Fibroblast of the aortic adventitia (primary cell): ENCODE results near the gene HBS1L. TPM values are rescaled to one million over a fixed set of nuclear protein-coding genes. Genes with fewer than 3 reads are reported as not detected.

Source experiments
- DNase-seq: peaks from one replicate; pipeline ENCODE4 v3.0.0-alpha.2; 2010; ENCODE audit warnings: low read depth
- H3K4me3 ChIP-seq: 2 replicates; pipeline ENCODE4 v1.5.1; 2011; ENCODE audit warnings: low read depth, mild to moderate bottlenecking, control low read depth, low read length, moderate library complexity
- total RNA-seq: library from RNA; depleted of rRNA; stranded (reverse); fragments of >200 nt; gene quantifications from 2 replicates; pipeline ENCODE4 v1.2.3, GENCODE V29; 2012; ENCODE audit warnings: low replicate concordance
- TF ChIP-seq, protein P1 (sequence below): IDR thresholded peaks from 2 replicates; pipeline ENCODE4 v1.5.1; 2011; ENCODE audit warnings: mild to moderate bottlenecking, low read length, control low read depth, inconsistent platforms; ENCODE audit not compliant: insufficient read depth

The HBS1L gene
- total RNA-seq, 1 donor: 141 TPM

GRCh38 chr6:135018941-135019340, 35.7 kb downstream of the HBS1L start:
- DNase-seq: no peak
- no peak overlapping the region for H3K4me3 ChIP-seq
- TF ChIP-seq, protein P1, sequence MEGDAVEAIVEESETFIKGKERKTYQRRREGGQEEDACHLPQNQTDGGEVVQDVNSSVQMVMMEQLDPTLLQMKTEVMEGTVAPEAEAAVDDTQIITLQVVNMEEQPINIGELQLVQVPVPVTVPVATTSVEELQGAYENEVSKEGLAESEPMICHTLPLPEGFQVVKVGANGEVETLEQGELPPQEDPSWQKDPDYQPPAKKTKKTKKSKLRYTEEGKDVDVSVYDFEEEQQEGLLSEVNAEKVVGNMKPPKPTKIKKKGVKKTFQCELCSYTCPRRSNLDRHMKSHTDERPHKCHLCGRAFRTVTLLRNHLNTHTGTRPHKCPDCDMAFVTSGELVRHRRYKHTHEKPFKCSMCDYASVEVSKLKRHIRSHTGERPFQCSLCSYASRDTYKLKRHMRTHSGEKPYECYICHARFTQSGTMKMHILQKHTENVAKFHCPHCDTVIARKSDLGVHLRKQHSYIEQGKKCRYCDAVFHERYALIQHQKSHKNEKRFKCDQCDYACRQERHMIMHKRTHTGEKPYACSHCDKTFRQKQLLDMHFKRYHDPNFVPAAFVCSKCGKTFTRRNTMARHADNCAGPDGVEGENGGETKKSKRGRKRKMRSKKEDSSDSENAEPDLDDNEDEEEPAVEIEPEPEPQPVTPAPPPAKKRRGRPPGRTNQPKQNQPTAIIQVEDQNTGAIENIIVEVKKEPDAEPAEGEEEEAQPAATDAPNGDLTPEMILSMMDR: no peak

- DNase-seq: no peak
Measured at GRCh38 chr6:135018052-135018451, 36.6 kb downstream of the HBS1L start.

DNA sequence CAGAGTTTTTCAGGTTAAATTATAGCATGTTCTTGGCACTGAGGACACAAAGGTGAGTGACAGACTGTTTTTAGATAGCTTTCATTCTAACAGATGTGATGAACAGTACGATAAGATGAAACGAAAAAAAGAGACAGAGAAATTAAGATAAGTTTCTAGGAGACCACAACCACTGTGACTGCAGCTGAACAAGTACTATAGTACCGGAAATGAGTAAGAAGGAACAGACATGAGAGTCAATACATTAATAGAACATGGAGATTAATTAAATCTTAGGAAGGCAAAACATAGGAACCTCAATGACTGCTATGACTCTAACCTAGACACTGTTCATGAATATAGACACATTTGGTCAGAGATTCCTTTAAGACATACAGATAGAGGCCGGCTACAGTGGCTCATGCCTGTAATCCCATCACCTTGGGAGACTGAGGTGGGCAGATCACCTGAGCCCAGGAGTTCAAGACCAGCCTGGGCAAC, 40.2 kb downstream of the HBS1L start:
- no peak for DNase-seq
- TF ChIP-seq, protein P1: no peak
- H3K4me3 ChIP-seq: no peak overlapping the region

More at GRCh38 chr6:135018052-135018451, 36.6 kb downstream of the HBS1L start:
- H3K4me3 ChIP-seq: no peak overlapping the region
- TF ChIP-seq, protein P1: no peak

GRCh38 chr6:135013211-135013610, 41.4 kb downstream of the HBS1L start:
- no peak overlapping the region for H3K4me3 ChIP-seq
- no peak for DNase-seq
- TF ChIP-seq, protein P1: no peak

- TF ChIP-seq, protein P1: no peak
- H3K4me3 ChIP-seq: no peak overlapping the region
- peak; percentile 66 for DNase-seq
Measured at GRCh38 chr6:135012764-135013163, 41.9 kb downstream of the HBS1L start.

DNA sequence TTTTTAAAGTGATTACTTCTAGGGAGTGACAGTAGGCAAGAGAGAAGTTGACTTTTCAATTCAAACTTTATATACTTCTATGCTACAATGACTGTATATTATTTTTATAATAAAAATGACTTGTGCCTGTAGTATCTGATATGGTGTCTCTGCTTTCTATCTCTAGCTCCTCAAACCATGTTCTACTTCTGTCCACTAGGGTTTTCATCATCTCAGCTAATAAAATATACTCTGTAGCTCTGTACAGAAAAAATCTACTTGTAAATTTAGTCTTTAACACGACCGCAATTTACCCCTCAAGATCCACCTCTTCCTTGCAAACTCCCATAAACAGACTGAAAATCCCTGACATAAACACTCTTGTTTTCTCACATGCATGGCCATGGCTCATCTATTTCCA, 42.3 kb downstream of the HBS1L start:
- TF ChIP-seq, protein P1: no peak
- no peak overlapping the region for H3K4me3 ChIP-seq
- no peak for DNase-seq

GRCh38 chr6:135008941-135009290, 45.7 kb downstream of the HBS1L start:
- TF ChIP-seq, protein P1: no peak
- no peak for DNase-seq
- H3K4me3 ChIP-seq: no peak overlapping the region
